ENCODE data around the gene NXPH1.

- TF ChIP-seq SMC3 (conservative IDR thresholded peaks at IDR 0.05; ENCODE audit: insufficient read depth, low read depth, low read length) (no peak), L3MBTL2 (IDR thresholded peaks at IDR 0.05) (no peak)
Observed at GRCh38 chr7:8699875-8700624, 266.6 kb downstream of the NXPH1 start.
